GM23338 (cell line): ENCODE data around the gene SYCP2. TPM values are rescaled to one million over a fixed set of nuclear protein-coding genes. Genes with fewer than 3 reads are reported as not detected.

ENCODE experiments used
- ATAC-seq: fragments of 200-7000 bp; cut with Tn5 transposase; 3 replicates; pipeline ENCODE4 v1.9.1; 2020
- DNase-seq: peaks from one replicate; pipeline ENCODE4 v3.0.0-alpha.2; 2015; ENCODE audit warnings: low spot score
- H2AFZ ChIP-seq: fragments of 200-600 bp; sonication (generic); 2 replicates; pipeline ENCODE4 v1.8.0; 2016; ENCODE audit warnings: antibody characterized with exemption, mild to moderate bottlenecking, moderate library complexity
- H3F3A ChIP-seq: fragments of 200-600 bp; sonication (generic); replicated peaks from 2 replicates; pipeline ENCODE4 v1.8.0; 2017; ENCODE audit warnings: antibody characterized with exemption, mixed run types, low read depth
- H3K27ac ChIP-seq: fragments of 200-600 bp; sonication (generic); 2 replicates; pipeline ENCODE4 v1.6.1; 2016; ENCODE audit warnings: low read depth
- H3K27me3 ChIP-seq: fragments of 200-600 bp; sonication (generic); 2 replicates; pipeline ENCODE4 v1.8.0; 2016; ENCODE audit warnings: mild to moderate bottlenecking, mixed run types, moderate library complexity; ENCODE audit not compliant: insufficient read depth
- H3K36me3 ChIP-seq: fragments of 200-600 bp; sonication (generic); 2 replicates; pipeline ENCODE4 v1.8.0; 2016; ENCODE audit warnings: mild to moderate bottlenecking; ENCODE audit not compliant: insufficient read depth
- H3K4me1 ChIP-seq: fragments of 200-600 bp; sonication (generic); 2 replicates; pipeline ENCODE4 v1.8.0; 2016; ENCODE audit warnings: mild to moderate bottlenecking, moderate library complexity; ENCODE audit not compliant: insufficient read depth
- H3K4me2 ChIP-seq: fragments of 200-600 bp; sonication (generic); 2 replicates; pipeline ENCODE4 v1.7.1; 2017; ENCODE audit warnings: mixed run types
- H3K4me3 ChIP-seq: fragments of 200-600 bp; sonication (generic); 2 replicates; pipeline ENCODE4 v1.6.1; 2016; ENCODE audit warnings: mixed run types
- H3K79me2 ChIP-seq: fragments of 200-600 bp; sonication (generic); replicated peaks from 2 replicates; pipeline ENCODE4 v1.8.0; 2017; ENCODE audit warnings: mild to moderate bottlenecking; ENCODE audit not compliant: insufficient read depth
- H3K9me2 ChIP-seq: fragments of 200-600 bp; sonication (generic); 2 replicates; pipeline ENCODE4 v1.8.0; 2017; ENCODE audit not compliant: insufficient read depth
- H4K20me1 ChIP-seq: fragments of 200-600 bp; sonication (generic); replicated peaks from 2 replicates; pipeline ENCODE4 v1.8.0; 2017; ENCODE audit warnings: mild to moderate bottlenecking; ENCODE audit not compliant: insufficient read depth
- H3K27ac Mint-ChIP-seq: 2 replicates; pipeline ENCODE4 v1.8.0; 2020; ENCODE audit warnings: inconsistent platforms, mild to moderate bottlenecking, moderate library complexity, mixed read lengths
- H3K27me3 Mint-ChIP-seq: 3 replicates; pipeline ENCODE4 v1.8.0; 2022; ENCODE audit warnings: low read depth, mild to moderate bottlenecking, moderate library complexity, mixed read lengths, inconsistent platforms; ENCODE audit not compliant: insufficient read depth, poor library complexity
- H3K36me3 Mint-ChIP-seq: 3 replicates; pipeline ENCODE4 v1.8.0; 2021; ENCODE audit warnings: low read depth, mild to moderate bottlenecking, inconsistent platforms, moderate library complexity, mixed read lengths
- H3K4me1 Mint-ChIP-seq: 3 replicates; pipeline ENCODE4 v1.8.0; 2020; ENCODE audit warnings: mild to moderate bottlenecking, inconsistent platforms, mixed read lengths
- H3K4me3 Mint-ChIP-seq: 3 replicates; pipeline ENCODE4 v1.8.0; 2021; ENCODE audit warnings: moderate library complexity, mild to moderate bottlenecking, inconsistent platforms, mixed read lengths
- H3K9me3 Mint-ChIP-seq: 3 replicates; pipeline ENCODE4 v1.8.0; 2020; ENCODE audit warnings: moderate library complexity, mild to moderate bottlenecking, inconsistent platforms, mixed read lengths
- CREB1 ChIP-seq: fragments of 250-450 bp; sonication (Bioruptor Pico); IDR thresholded peaks from 2 replicates; pipeline ENCODE4 v1.5.0; 2020; ENCODE audit warnings: low read depth, mild to moderate bottlenecking, moderate library complexity
- CTCF ChIP-seq, 2 experiments: fragments of 200-600 bp in 1 of 2; sonication (generic) in 1 of 2; conservative IDR thresholded peaks; 2 replicates each; pipeline versions ENCODE4 v1.5.1 to v1.6.1; 2016 to 2017; ENCODE audit warnings: antibody characterized with exemption in 2 of 2, low read depth in 2 of 2, mild to moderate bottlenecking in 2 of 2, moderate library complexity in 1 of 2
- EZH2 ChIP-seq: fragments of 200-600 bp; sonication (generic); IDR thresholded peaks from one replicate; pipeline ENCODE4 v1.8.0; 2017; ENCODE audit warnings: antibody characterized with exemption, mild to moderate bottlenecking, low read depth; ENCODE audit not compliant: unreplicated experiment
- JUNB ChIP-seq: IDR thresholded peaks from one replicate; pipeline ENCODE4 v1.6.1; 2016; ENCODE audit warnings: antibody characterized with exemption; ENCODE audit not compliant: unreplicated experiment
- NANOG ChIP-seq: IDR thresholded peaks from 2 replicates; pipeline ENCODE4 v1.6.1; 2016; ENCODE audit warnings: antibody characterized with exemption, borderline replicate concordance
- REST ChIP-seq: IDR thresholded peaks from one replicate; pipeline ENCODE4 v1.6.1; 2018; ENCODE audit warnings: antibody characterized with exemption; ENCODE audit not compliant: unreplicated experiment
- STAT1 ChIP-seq: IDR thresholded peaks from one replicate; pipeline ENCODE4 v1.6.1; 2016; ENCODE audit warnings: antibody characterized with exemption; ENCODE audit not compliant: unreplicated experiment
- ZNF331 ChIP-seq: fragments of 250-450 bp; sonication (Bioruptor Pico); IDR thresholded peaks from 2 replicates; pipeline ENCODE4 v1.5.0; 2020; ENCODE audit warnings: low read depth, mild to moderate bottlenecking, moderate library complexity
- ZNF462 ChIP-seq: fragments of 250-450 bp; sonication (Bioruptor Pico); IDR thresholded peaks from 2 replicates; pipeline ENCODE4 v1.5.0; 2020; ENCODE audit warnings: mild to moderate bottlenecking, moderate library complexity
- polyA plus RNA-seq: library from polyadenylated mRNA; unstranded; fragments of >200 nt; fragmentation: Nextera tagmentation; extraction: Ambion mirVana; gene quantifications from 2 replicates; pipeline ENCODE4 v1.2.1, GENCODE V29; 2016
- total RNA-seq: library from RNA; depleted of rRNA; stranded (reverse); fragments of >200 nt; shearing (Covaris generic); gene quantifications from 2 replicates; pipeline ENCODE4 v1.2.3, GENCODE V29; 2014

SYCP2 gene
- total and polyA plus RNA-seq, 2 experiments from 2014 or later: 0.50 to 2.1 TPM

GRCh38 chr20:59873409-59873808, 60.0 kb downstream of the SYCP2 start (continued):
- TF ChIP-seq REST (no peak), JUNB (no peak), ZNF331 (CRISPR knock-in tag) (no peak), NANOG (no peak), STAT1 (no peak), CTCF (conservative IDR thresholded peaks at IDR 0.05; ENCODE audit: low read depth in 2 of 2) (no peak), EZH2 (no peak), CREB1 (CRISPR knock-in tag) (no peak)

GRCh38 chr20:59871096-59871495, 62.3 kb downstream of the SYCP2 start:
- no peak overlapping the region for H3K4me2 ChIP-seq
- no peaks in the 10 kb centered on the region for H3K36me3 Mint-ChIP-seq
- H3F3A ChIP-seq: no peaks in the 10 kb centered on the region
- no peaks in the 10 kb centered on the region for H4K20me1 ChIP-seq
- no peaks in the 10 kb centered on the region for H3K9me3 Mint-ChIP-seq
- H3K4me3 ChIP-seq: no peak overlapping the region
- H3K4me1 Mint-ChIP-seq: no peaks in the 10 kb centered on the region
- H3K4me3 Mint-ChIP-seq: no peak overlapping the region
- H3K36me3 ChIP-seq: no peaks in the 10 kb centered on the region
- no peaks in the 10 kb centered on the region for H3K9me2 ChIP-seq
- H3K27me3 ChIP-seq: no peaks in the 10 kb centered on the region
- H2AFZ ChIP-seq: no peak overlapping the region
- DNase-seq: no peak
- ATAC-seq: no peak
- H3K27ac ChIP-seq: no peak overlapping the region
- no peaks in the 10 kb centered on the region for H3K79me2 ChIP-seq
- H3K4me1 ChIP-seq: no peaks in the 10 kb centered on the region
- no peak overlapping the region for H3K27ac Mint-ChIP-seq
- peaks cover 1% of the 10 kb centered on the region for H3K27me3 Mint-ChIP-seq
- TF ChIP-seq EZH2: no peak
- no peak for TF ChIP-seq JUNB
- no peak for TF ChIP-seq CREB1 (CRISPR knock-in tag)
- TF ChIP-seq REST: no peak
- TF ChIP-seq ZNF462: no peak
- TF ChIP-seq ZNF331 (CRISPR knock-in tag): no peak
